Esophagus muscularis mucosa (tissue), 4 donors: Measurements from ENCODE around the gene REN. TPM values are rescaled to one million over a fixed set of nuclear protein-coding genes. Genes with fewer than 3 reads are reported as not detected.

ENCODE experiments used
- DNase-seq: peaks from one replicate; pipeline ENCODE4 v3.0.0-alpha.2; 2017; ENCODE audit errors: extremely low spot score
- H3K27ac ChIP-seq, 4 donors: fragments of 200-600 bp; sonication (generic); replicated peaks in 1 of 4; 1 replicate in 3 of 4; 2 replicates in 1 of 4; pipeline ENCODE4 v1.5.1; 2016 to 2019; ENCODE audit warnings: mild to moderate bottlenecking in 1 of 4
- H3K27me3 ChIP-seq, 4 donors: fragments of 200-600 bp; sonication (generic); one replicate each; pipeline versions ENCODE4 v1.5.1 to v1.6.0; 2016 to 2019
- H3K36me3 ChIP-seq, 4 donors: fragments of 200-600 bp; sonication (generic); one replicate each; pipeline ENCODE4 v1.5.1; 2016 to 2019
- H3K4me1 ChIP-seq, 4 donors: fragments of 200-600 bp; sonication (generic); one replicate each; pipeline ENCODE4 v1.5.1; 2016 to 2019
- H3K4me3 ChIP-seq, 4 donors: fragments of 200-600 bp; sonication (generic); 1 replicate in 2 of 4; 2 replicates in 2 of 4; pipeline ENCODE4 v1.5.1; 2016 to 2019; ENCODE audit warnings: mild to moderate bottlenecking in 4 of 4, moderate library complexity in 1 of 4
- H3K9me3 ChIP-seq, 4 donors: fragments of 200-600 bp; sonication (generic); 1 replicate in 3 of 4; 2 replicates in 1 of 4; pipeline ENCODE4 v1.5.1; 2016 to 2019
- CTCF ChIP-seq, 3 experiments: fragments of 200-600 bp in 2 of 3; fragments of 450-650 bp in 1 of 3; sonication (generic) in 2 of 3; IDR thresholded peaks; one replicate each; pipeline ENCODE4 v1.5.1; 2017 to 2019; ENCODE audit warnings: antibody characterized with exemption in 3 of 3, mild to moderate bottlenecking in 2 of 3, moderate library complexity in 1 of 3
- EP300 ChIP-seq: sonication (generic); formaldehyde crosslinking; IDR thresholded peaks from one replicate; pipeline ENCODE4 v1.6.1; 2017; ENCODE audit warnings: antibody characterized with exemption
- POLR2A ChIP-seq: fragments of 450-650 bp; IDR thresholded peaks from one replicate; pipeline ENCODE4 v1.6.1; 2017; ENCODE audit warnings: antibody characterized with exemption, moderate library complexity, mild to moderate bottlenecking, low read depth
- POLR2AphosphoS5 ChIP-seq, 2 donors: sonication (generic); formaldehyde crosslinking; IDR thresholded peaks; one replicate each; pipeline ENCODE4 v1.6.1; 2017; ENCODE audit warnings: antibody characterized with exemption in 2 of 2
- WGBS: methylation state at CpG from one replicate; pipeline ENCODE4 v1.1.5; 2018; 5-methylcytosine and 5-hydroxymethylcytosine counted together
- intact Hi-C: fragments of 100-400 bp; cut with DNase I; formaldehyde crosslinking; loops from one replicate; pipeline ENCODE4 v1.15.1; 2023
- total RNA-seq, 4 donors: library from RNA; depleted of rRNA; stranded (reverse); fragments of >200 nt; gene quantifications; one replicate each; pipeline versions ENCODE4 v1.1.0 to v1.2.1, GENCODE V29; 2016

REN gene
- total RNA-seq, 4 donors from 2014 or later, result not detected

- intact Hi-C loops, result no loop called here
- Histone ChIP-seq H3K9me3 (no peaks in the 10 kb centered on the region), H3K27ac (peak overlapping the region in 2 of 4 donors; percentile 10 to 14), H3K4me1 (peaks cover 40 to 64% (median 53%) of the 10 kb centered on the region in 4 donors), H3K4me3 (no peak overlapping the region), H3K36me3 (no peaks in the 10 kb centered on the region), H3K27me3 (peaks cover 0 to 24% (median 0%) of the 10 kb centered on the region in 4 donors)
- DNase-seq, result no peak
- no peak for TF ChIP-seq POLR2AphosphoS5 (IDR thresholded peaks at IDR 0.05)
- no peak for TF ChIP-seq CTCF (IDR thresholded peaks at IDR 0.05)
- no peak for TF ChIP-seq EP300
- no peak for TF ChIP-seq POLR2A
- 84% methylated on average over 2 of the region's 2 CpGs for WGBS
Observed at GRCh38 chr1:204107892-204108291, 58.2 kb downstream of the REN start.

- no peak overlapping the region for H3K27ac ChIP-seq
- intact Hi-C loops, result no loop called here
Observed at GRCh38 chr1:204106825-204107224, 59.3 kb downstream of the REN start.

DNA sequence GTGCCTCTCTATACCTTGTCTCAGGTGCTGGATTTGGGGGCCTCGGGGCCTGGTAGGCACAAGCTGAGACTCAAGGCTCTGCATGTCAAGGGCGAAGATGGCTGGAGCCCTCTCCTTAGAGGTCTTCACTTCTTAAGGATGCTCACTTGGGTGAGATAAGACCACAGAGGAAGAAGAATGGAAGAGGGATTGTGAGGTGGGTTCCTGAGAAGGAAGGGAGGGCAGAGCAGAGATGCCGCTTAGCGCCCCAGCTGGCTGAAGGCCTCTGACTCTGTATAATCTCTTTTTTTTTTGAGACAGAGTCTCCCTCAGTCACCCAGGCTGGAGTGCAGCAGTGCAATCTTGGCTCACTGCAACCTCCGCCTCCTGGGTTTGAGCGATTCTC is 61.0 kb downstream of the REN start:
- TF ChIP-seq POLR2A (no peak), EP300 (no peak), POLR2AphosphoS5 (IDR thresholded peaks at IDR 0.05) (no peak), CTCF (IDR thresholded peaks at IDR 0.05) (no peak)
- Histone ChIP-seq H3K4me1 (peaks cover 55 to 77% (median 69%) of the 10 kb centered on the region in 4 donors), H3K27ac (peak overlapping the region in 3 of 4 donors; percentile 42 to 60 (median 58)), H3K36me3 (no peaks in the 10 kb centered on the region), H3K9me3 (no peaks in the 10 kb centered on the region), H3K27me3 (peaks cover 0 to 28% (median 0%) of the 10 kb centered on the region in 4 donors), H3K4me3 (no peak overlapping the region)
- intact Hi-C loops, result no loop called here
- DNase-seq, result no peak
- WGBS, result 86% methylated on average over 6 of the region's 6 CpGs

More at GRCh38 chr1:204106825-204107224, 59.3 kb downstream of the REN start:
- DNase-seq, result no peak
- 92% methylated on average over 1 of the region's 1 CpG for WGBS
- no peaks in the 10 kb centered on the region for H3K36me3 ChIP-seq
- peaks cover 0 to 28% (median 0%) of the 10 kb centered on the region in 4 donors for H3K27me3 ChIP-seq
- no peak overlapping the region for H3K4me3 ChIP-seq
- no peaks in the 10 kb centered on the region for H3K9me3 ChIP-seq
- TF ChIP-seq EP300 (no peak), POLR2AphosphoS5 (IDR thresholded peaks at IDR 0.05) (no peak), CTCF (IDR thresholded peaks at IDR 0.05) (no peak), POLR2A (no peak)
- H3K4me1 ChIP-seq, result peaks cover 50 to 68% (median 58%) of the 10 kb centered on the region in 4 donors

Other genes with a start within 250 kb of the REN start
- 10 to 100 TPM; 13.3 to 25.6 (median 21.7) TPM for gene SOX13, start 93.2 kb downstream of the REN start, total RNA-seq
- gene ETNK2, start 14.3 kb downstream of the REN start, total RNA-seq, result 10 to 100 TPM in 1 of 4 donors, 1 to 10 TPM in 3; 5.6 to 15.3 (median 6.8) TPM
- not detected for gene KISS1, start 30.2 kb upstream of the REN start, total RNA-seq
- under 1 TPM in 2 of 4 donors, not detected in 2; 0.39 to 0.83 TPM for gene GOLT1A, start 47.7 kb upstream of the REN start, total RNA-seq
- gene PLEKHA6, start 193.6 kb upstream of the REN start, total RNA-seq, result 10 to 100 TPM; 11.9 to 22.4 (median 15.9) TPM
- gene PPP1R15B, start 245.5 kb upstream of the REN start, total RNA-seq, result 10 to 100 TPM; 42.8 to 56.4 (median 51.4) TPM